ENCODE measurements around the gene TEDDM1. TPM values are rescaled to one million over a fixed set of nuclear protein-coding genes. Genes with fewer than 3 reads are reported as not detected.
"Not testable (repeated sequence)": the region's sequence is repeated elsewhere in the genome, so short reads cannot be mapped to it uniquely, and the experiment has no call there.

Gene TEDDM1
- total RNA-seq, 1 experiment from 2014 or later: not detected

DNA sequence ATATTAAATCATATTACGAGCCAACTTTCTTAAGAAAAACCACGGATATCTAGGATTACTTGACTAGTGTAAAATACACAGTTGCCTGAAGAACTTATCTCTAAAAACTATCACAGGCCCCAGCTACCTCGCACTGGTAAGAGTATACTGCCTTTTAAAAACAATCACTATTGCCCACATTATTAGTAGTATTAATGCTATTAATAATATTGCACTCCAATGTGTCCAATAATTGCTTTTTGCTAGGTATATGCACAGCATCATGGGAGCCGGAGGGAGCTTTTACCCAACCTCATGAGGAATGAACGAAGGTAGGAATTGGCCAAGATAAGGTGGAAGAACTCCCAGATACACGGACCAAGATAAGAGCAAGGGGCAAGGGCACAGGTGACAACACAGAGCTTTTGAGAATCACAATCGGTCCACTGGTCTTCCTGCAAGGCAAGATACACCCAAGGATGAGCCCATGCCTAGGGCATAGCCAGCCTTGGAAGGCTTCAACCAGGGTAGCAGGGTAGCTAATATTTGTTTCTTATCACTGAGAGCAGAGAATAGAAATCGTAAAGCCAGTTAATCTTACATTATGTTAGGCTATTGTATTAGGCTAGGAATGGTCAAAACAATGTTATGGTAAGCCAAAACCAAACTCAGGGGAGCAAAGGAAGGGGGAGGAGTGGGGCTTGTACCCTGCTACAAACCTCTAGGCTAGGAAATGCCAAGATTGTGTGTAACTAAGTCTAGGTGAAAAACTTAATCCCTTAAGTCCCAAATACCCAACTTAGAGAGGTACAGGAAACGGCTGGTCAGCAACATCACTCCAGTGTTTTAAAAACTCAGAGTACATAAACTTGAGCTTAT lies 18.3 kb downstream of the TEDDM1 start:
- DNase-seq (ENCODE audit: extremely low read depth, low read depth): no peak

DNA sequence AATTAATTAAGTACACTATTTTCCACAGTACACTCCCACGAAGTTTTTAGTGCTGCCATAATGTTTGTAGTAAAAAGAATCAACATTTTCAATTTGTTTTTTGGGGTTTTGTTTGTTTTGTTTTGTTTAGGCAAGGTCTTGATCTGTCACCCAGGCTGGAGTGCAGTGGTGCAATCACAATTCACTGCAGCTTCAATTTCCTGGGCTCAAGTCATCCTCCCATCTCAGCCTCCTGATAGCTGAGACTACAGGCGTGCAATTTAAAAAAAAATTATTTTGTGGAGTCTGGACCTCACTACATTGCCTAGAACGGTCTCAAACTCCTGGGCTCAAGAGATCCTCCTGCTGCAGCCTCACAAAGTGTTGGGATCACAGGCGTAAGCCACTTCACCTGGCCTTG lies 20.3 kb downstream of the TEDDM1 start:
- no peak for DNase-seq (ENCODE audit: extremely low read depth, low read depth)

DNA sequence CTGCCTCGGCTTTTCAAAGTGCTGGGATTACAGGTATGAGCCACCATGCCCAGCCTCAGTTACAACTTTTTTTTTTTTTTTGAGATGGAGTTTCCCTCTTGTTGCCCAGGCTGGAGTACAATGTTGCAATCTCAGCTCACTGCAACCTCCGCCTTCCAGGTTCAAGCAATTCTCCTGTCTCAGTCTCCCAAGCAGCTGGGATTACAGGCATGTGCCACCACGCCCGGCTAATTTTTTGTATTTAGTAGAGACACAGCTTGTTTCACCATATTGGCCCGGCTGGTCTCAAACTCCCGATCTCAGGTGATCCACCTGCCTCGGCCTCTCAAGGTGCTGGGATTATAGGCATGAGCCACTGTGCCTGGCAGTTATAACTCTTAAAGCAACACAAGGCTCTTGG lies 20.7 kb downstream of the TEDDM1 start:
- not testable (repeated sequence) for DNase-seq (ENCODE audit: extremely low read depth, low read depth)

DNA sequence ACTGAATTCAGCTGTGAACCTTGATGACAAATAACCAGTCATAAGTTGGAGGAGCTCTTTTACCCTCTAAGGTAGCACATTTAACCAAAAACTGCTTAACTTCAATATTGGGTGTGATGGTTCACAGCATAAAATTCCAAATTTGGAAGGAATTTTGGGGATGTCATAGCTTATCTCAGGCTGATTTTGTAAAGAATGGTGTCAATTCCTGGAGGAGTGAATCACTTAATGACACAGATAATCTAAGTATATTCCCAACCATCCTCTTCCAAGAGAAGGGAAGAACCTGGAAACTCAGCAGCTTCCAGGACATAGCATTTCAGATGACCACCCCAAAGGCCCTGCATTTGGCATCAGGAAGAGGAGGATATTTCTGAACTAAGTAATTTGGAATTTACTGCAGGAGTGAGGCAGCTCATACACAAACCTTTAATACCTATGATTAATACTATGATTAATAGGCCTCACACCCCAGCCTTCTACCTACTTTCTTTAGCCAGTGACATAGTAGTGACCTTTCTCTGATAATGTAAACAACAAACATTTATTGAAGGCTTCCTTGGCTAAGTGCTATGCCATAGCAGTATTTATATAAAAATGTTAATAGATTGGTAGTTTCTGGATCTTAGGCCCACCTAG lies 23.4 kb downstream of the TEDDM1 start:
- DNase-seq (ENCODE audit: extremely low read depth, low read depth): no peak

DNA sequence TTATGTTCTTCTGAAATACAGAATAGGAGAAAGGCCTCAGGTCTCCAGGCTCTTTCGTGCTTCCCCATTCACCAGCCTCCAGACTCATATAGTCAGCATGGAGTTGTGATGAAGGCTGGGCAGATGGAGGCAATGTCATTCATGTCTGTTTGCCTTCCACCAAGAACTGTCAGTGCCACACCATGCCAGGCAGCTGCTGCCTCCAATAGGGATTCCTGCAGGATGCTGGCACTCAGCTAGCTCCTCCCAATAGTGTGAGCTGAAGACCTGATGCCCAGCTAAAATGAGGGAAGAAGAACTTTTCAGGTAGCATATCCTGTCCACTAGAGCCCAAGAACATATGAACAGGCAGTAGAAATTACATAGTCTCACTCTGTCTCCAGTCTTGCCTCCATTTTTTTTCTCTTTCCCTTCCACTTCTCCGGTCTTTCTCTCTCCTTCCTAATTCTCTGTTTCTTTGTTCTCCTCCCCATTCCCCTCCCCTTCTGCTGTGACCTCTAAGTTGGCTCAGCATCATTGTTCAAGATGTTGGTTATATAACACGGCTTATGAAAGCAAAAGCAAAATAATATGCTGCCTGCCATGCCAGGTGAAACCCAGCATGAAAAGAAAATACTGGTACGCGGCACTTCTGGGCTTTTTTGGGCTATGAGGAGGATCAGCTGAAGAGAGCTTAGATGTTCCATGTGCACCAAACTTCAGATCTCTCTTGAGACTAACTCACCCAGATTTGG lies 26.2 kb downstream of the TEDDM1 start:
- DNase-seq (ENCODE audit: extremely low read depth, low read depth): no peak

DNA sequence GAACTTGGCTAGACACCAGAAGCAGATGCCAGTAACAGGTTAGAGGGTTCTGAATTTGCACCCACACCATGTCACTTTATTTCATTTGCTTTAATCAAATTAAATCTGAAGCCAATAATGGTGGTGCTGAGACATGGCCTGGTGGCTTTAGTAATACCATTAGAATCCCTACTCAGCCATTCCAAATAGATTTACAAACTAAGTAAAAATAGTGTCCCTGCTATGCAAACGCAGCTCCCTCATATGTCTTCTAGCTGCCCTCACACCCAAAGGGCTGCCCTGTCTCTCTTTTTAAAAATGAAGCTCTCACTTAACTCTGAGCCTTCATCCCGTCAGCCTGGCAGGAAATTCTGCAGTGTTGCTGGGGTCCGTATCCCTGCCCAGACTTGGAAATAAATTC lies 29.9 kb downstream of the TEDDM1 start:
- no peak for DNase-seq (ENCODE audit: extremely low read depth, low read depth)

DNA sequence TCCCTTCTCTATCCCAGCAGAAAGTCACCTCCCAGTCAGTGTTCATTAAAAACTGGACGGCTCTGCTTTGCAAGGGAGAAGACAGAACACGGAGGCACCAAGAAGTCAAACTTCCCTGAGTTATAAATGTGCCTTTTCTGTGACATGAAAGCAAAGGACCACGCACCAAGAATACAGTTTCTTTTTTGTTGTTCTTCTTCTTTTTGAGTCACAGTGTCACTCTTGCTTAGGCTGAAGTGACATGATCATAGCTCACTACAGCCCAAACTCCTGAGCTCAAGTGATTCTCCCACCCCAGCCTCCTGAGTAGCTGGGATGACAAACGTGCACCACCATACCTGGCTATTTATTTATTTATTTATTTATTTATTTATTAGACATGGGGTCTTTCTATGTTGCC lies 31.6 kb downstream of the TEDDM1 start:
- DNase-seq (ENCODE audit: extremely low read depth, low read depth): no peak

DNA sequence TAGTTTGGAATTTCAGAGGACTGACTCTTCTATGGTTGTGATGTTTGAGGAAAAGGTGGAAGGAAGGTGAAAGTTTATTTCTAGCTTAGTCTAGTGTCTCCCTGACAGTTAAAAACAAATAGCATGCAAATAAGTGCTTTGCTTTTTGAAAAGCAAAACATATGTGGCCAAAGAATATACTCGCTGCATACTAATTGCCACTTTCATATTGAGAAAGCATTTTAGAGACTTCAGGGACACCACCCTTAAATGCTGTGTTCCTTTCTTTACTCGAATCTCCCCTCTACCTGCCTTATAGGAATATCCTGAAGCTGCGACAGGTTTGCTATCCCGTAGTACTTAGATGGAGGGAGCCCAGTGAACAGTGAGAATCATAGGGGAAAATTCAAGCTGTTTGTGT lies 32.1 kb downstream of the TEDDM1 start:
- DNase-seq (ENCODE audit: extremely low read depth, low read depth): no peak

DNA sequence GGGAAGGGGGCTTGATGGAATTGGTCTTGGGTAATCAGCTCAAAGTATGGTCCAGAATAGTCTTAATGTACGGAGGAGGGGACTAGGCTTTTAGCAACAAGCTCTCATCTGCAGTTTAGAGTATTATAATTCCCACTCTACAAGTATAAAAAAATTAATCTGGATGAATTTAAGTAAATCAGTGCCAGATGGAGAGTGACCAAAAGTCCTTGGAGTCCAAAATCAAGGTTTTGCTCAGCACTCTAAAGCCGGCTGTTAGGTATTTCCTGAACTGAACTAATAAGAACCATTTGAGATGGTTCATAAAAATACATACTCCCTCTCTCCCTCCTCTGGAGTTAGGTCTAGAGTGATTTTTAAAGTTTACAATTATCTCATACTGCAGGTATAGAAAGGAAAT lies 32.5 kb downstream of the TEDDM1 start:
- DNase-seq (ENCODE audit: extremely low read depth, low read depth): no peak

DNA sequence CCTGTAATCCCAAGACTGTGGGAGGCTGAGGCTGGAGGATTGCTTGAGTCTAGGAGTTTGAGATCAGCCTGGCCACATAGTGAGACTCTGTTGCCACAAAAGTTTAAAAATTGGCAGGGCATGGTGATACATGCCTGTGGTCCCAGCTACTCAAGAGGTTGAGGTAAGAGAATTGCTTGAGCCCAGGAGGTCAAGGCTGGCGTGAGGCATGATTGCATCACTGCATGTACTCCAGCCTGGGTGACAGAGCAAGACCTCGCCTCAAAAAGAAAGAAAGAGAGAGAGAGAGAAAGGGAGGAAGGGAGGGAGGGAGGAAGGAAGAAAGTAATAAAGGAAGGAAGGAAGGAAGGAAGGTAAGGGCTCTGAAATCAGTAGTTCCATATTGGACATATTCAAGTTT lies 33.9 kb downstream of the TEDDM1 start:
- no peak for DNase-seq (ENCODE audit: extremely low read depth, low read depth)

DNA sequence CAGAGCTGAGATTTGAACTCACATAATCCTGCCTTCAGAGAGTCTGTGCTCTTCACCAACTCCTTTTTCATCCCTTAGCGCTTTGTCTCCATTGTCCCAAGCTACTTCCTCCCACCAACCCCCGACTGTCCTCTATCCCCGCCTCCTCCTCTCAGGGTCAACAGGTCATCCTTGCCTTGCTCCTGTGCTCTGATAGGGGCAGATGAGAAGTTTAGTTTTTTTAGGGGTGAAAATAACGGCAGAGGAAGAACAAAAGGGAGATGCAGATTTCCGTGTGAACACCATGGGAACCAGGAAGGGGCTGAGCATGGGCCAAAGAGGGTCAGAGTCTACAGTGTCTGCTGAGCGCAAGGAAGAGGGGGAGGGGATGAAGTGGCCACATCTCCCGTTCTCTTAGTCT lies 40.8 kb downstream of the TEDDM1 start:
- DNase-seq (ENCODE audit: extremely low read depth, low read depth): no peak

DNA sequence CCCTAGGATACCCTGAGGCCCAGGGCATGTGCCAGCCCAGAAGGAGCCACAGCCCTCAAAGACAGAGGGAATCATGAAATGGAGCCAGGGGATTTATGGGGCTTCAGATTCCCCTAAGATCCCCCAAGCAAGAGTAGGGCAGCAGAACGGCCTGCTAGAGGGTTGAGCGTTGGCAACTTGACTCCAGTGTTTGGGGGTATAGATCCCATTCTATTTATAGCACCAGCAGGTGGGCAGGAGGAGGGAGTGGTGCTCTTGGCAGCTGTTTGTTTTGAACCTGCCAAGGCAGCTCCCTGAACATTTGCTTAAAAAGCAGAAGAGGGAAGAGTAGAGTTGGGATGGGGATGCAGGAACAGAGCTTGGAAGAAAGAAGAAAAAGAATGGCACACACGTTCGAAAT lies 42.6 kb downstream of the TEDDM1 start:
- DNase-seq (ENCODE audit: extremely low read depth, low read depth): no peak

DNA sequence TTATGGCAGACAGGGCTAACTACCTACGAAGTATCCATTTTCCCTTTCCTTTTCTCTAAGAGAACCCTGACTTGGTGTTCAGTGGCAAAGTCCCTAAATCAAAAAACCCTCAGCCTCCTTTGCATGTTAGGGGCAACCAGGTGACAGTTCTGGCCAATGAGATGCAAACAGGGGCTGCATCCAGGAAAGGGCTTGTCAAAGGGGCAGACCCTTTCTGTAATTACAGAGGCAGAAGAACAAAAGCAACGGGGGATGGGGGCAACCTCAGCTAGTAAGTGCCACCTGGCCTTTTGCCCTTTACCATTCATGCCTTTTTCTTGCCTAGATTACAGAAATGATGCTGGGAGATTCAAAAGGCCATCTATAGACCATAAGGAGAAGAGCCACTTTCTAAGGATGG lies 43.3 kb downstream of the TEDDM1 start:
- no peak for DNase-seq (ENCODE audit: extremely low read depth, low read depth)

DNA sequence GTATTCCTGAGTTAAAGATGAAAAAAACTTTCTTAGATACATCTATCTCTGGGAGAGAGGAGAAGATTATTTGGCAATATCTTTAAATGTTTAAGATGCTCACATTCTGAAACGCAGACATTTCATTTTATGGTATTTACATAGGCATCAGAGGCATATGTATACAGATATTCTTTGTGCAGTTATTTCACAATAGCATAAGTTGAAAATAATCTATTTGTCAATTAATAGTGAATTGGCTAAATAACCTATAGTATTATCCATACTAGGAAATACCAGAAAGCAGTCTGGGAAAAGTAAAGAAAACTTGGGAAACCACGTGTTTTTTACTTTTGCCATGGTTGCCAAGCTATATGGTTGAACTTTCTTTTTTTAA lies 44.8 kb downstream of the TEDDM1 start:
- DNase-seq (ENCODE audit: extremely low read depth, low read depth): no peak

DNA sequence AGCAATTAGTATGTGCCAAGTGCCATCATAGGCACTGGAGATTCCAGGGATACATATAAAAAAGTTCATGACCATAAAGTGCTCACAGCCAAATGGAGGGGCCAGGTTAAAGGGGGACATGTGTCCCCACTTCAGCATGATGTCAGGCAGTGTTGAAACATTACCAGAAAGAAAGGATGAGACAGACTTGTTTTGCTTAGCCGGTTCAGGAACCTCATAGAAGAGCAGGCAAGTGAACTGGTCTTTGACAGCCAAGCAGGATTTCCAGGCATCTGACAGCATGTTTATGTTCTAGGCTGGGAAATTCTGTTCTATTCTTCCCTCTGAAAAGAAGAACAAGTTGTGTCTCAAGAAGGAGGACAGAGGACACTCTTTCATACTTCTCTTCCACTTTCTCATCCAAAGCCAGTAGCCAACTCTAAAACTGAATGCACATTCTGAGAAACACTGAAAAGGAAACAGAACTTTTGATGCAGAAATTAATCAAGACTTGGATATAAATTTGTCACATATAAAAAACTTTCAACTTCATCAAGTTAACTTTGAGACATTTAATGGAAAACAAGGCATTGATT lies 48.6 kb downstream of the TEDDM1 start:
- DNase-seq (ENCODE audit: extremely low read depth, low read depth): no peak

DNA sequence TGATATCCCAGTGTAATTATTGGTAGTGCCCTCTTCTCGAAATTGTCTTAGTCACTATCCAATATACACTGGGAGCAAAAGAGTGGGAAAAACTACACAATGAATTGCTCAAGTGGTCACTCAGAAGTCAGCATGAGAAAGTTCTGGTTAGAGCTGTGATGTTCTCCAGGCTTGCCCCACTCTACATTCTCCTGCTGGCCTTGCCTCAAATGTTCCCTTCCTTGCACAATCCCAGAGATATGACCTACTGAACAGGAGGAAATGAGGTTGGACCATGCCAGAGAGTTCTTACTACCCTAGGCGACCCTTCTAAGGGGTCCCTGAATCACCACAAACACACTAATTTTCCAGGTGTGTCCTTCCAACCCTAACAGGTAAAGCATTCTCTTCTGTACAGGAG lies 49.6 kb downstream of the TEDDM1 start:
- no peak for DNase-seq (ENCODE audit: extremely low read depth, low read depth)

DNA sequence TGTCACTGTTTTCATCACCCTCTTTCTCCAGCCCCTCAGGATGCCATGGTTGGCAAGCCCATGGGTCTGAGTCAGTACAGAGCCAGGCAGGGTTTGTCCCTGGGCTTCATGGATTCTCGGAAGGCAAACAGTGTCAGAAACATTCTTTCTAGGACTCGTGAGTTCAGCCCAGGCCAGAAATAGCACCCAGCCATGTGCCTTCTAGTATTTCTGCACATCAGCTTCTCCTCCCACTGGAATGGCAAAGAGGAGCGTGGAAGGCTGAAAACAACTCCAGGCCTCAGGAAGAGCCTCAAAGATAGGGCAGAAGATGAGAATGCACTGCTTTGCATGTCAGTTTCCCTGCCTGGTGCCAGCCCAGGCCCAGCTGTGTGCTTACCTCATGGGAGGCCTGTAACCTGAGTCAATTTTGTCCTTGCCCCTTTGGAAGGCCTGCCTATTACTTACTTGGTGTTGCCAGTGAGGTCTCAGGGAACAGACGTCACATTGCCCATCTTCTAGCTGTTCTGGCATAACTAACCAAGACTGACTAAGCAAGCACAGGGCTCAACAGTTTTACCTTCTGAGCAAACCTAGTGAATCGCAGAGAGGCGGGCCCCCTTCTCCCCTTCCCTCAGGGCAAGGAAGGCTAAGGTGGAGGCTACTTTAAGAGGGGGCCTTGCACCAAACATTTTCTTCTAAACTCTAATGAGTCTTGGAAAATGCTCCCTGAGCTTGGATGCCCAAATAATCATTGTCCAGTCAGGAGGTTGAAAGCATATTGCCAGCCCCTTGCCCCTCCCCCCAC lies 51.3 kb downstream of the TEDDM1 start:
- DNase-seq (ENCODE audit: extremely low read depth, low read depth): no peak

Measured in NCI-H460 (cell line).